HG03521 (cell line): ENCODE data around the gene HLA-B.
"Not testable (repeated sequence)": the region's sequence is repeated elsewhere in the genome, so short reads cannot be mapped to it uniquely, and the experiment has no call there.

Source experiments
- ATAC-seq: cut with Tn5 transposase; IDR thresholded peaks from one replicate; pipeline ENCODE4 v1.9.1; 2021; ENCODE audit warnings: mild to moderate bottlenecking, moderate library complexity; ENCODE audit not compliant: unreplicated experiment

HLA-B gene

DNA sequence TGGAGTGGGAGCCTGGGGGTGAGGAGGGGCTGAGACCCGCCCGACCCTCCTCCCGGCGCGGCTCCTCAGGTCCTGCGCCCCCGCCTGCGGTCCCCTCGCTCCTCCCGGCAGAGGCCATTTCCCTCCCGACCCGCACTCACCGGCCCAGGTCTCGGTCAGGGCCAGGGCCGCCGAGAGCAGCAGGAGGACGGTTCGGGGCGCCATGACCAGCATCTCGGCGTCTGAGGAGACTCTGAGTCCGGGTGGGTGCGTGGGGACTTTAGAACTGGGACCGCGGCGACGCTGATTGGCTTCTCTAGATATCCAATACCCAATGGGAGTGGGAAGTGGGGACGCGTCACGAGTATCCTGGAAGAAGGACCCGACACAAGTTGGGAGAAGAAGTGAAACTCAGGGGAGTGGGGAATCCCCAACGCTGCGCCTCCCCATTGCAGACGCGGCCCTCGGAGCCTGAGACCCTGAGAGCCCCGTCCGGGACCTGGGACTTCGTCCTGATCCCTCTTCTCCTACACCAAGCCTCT is at the start of gene HLA-B:
TSS of gene HLA-B (minus strand) at position 234 of the 521 bp plus-strand sequence. CDS start at position 213, 21 bp downstream.
- ATAC-seq: peak; percentile 75

GRCh38 chr6:31405996-31406395 is 49.0 kb upstream of the HLA-B start:
- ATAC-seq: no peak

- ATAC-seq: not testable (repeated sequence)
Measured at GRCh38 chr6:31404061-31404364, 47.0 kb upstream of the HLA-B start.

- peak; percentile 55 for ATAC-seq
Measured at GRCh38 chr6:31403283-31404060, 46.5 kb upstream of the HLA-B start, which contains the start of gene MICA. TSS of gene MICA (plus strand) at chr6:31403595. CDS start at chr6:31403633, 38 bp downstream.

GRCh38 chr6:31402324-31403282 is 45.6 kb upstream of the HLA-B start:
- peak; percentile 8 for ATAC-seq

DNA sequence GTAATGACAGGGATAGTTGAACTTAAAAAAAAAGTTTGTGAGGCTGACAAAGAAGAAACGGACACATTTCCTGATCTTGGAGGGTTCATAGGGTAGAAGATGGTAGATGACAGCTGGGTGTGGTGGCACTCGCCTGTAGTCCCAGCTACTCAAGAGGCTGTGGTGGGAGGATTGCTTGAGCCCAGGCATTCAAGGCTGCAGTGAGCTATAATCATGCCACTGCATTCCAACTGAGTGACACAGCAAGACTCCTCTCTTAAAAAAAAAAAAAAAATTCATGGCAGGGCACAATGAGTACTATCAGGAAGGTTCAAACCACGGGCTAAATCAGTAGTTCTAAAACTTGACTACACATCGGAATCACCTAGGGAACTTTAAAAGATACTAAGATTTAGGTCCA is 44.4 kb upstream of the HLA-B start:
- ATAC-seq: no peak

DNA sequence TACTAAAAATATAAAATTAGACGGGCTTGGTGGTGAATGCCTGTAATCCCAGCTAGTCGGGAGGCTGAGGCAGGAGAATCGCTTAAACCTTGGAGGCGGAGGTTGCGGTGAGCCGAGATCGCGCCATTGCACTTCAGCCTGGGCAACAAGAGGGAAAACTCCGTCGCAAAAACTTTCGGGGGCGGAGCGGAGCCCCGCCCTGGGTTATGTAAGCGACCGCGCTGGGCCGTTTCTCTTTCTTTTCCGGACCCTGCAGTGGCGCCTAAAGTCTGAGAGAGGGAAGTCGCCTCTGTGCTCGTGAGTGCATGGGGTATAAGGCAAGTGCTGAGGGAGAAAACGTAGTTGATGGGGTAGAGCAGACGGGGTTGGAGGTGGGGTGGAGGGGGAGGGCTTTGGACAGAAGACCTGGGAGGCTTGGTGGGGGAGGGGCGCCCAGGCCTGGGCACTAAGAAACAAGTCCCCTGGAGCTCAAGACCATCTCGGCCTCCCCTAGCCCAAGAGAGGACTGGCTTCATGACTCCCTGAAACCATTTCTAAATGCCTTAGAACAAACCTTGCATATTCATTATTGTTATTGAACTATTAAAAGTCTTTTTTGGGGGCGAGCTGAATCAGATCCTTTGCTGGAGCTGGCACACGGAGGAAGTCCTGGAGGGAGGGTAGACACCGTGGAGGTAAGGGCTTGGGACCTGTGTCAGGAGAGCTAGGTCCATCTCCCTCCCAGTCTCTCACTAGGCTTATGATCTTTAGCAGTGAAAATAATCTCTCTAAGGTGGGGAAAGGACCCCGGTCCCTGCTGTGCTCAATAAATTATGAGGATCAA is 43.7 kb upstream of the HLA-B start:
- ATAC-seq: peak; percentile 39

GRCh38 chr6:31399589-31400466 is 42.8 kb upstream of the HLA-B start:
- ATAC-seq: no peak

DNA sequence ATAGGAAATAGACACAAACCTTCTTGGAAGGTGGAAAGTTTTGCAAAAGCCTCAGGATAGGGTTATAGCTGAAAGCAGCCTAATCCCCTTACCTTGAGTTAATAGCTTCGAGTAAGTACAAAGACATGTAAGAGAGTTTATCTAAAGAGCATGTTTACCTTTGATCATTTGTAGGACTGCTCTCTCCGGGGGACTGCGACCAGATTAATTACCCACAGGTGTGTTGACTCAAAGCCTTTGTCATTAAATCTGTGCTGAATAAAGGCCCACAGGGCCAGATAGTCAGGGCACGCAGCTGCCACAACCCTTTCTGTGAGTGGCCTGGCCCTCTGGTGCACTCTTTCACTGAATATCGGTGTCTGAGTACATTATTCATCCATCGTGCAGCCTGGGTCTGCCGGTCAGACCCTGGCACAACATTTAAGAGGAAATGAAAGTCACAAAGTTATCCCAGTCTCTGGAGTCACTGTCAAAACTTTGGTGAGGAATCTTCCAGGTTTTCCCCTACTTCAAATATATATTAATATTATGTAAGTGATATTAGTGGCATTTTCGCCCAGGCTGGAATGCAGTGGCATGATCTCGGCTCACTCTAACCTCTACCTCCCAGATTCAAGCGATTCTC is 41.0 kb upstream of the HLA-B start:
- no peak for ATAC-seq

- not testable (repeated sequence) for ATAC-seq
Measured at GRCh38 chr6:31397153-31397499, 40.1 kb upstream of the HLA-B start.

- no peak for ATAC-seq
Measured at GRCh38 chr6:31396422-31397152, 39.6 kb upstream of the HLA-B start.

DNA sequence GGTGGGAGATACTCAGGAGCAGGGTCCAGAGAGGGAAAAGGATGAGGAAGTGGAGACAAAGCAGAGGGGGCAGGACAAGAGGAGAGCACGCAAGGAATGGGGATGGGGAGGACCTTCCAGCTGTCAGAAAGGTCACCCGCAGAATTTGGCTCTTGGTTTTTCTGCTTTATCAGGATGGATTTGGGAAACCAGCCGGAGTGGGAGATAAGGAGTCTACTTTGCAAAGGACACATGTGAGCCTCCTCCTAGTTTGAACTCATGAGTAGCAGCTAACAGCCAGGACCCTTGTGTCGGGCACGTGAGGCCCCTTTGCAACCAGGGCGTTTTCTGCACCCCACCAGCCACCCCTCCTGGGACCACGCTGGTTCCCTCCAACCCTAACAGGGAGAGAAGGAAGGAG is 38.9 kb upstream of the HLA-B start:
- no peak for ATAC-seq

DNA sequence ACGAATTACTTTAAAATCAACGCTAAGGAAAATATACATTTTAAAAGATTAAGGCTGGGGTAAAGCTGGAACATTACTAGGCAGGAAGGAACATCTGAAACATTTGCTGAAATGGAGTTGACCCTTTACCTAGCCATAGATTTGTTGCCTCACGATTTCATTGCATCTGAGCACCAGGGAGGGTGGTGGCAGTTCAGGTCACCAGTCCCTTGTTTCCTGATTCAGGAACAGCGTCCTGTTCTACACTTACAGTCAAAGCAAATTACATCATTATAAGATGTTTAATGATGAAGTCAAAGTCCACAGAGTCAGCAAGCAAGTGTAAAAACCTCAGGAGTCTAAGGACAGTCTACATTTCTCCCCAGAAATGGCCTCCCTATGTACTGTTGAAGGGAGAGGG is 37.4 kb upstream of the HLA-B start:
- no peak for ATAC-seq

DNA sequence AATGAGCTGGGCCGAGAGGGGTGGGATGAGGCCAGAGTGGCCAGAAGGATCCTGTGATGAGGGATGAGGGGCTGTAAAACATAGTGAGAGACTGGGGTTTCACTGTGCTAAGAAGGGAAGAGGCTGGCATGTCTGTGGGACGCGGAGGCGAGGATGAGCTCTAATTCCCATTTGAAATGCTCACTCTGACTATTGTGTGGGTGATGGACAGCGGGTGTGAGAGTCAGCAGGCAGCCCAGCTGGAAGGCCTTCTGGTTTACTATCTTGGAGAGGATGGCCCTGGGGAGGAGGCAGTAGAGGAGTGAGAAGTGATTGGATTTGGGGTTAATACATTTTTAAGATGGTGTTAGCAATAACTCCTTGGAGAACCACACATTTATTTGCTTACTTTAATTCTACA is 37.0 kb upstream of the HLA-B start:
- no peak for ATAC-seq

DNA sequence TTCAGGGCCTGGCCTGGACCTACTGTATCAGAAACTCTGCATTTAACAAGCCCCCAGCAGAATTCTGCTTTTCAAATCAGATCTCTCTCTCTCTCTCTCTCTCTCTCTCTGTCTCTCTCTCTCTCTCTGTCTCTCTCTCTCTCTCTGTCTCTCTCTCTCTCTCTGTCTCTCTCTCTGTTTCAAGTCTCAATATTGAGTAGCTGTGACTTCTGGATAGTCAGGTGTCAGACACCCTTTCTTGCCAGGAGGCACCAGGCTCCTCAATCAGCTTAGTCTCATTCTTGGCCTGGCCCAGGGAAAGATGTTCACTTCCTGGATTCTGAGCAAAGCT is 32.8 kb upstream of the HLA-B start:
- ATAC-seq: not testable (repeated sequence)

DNA sequence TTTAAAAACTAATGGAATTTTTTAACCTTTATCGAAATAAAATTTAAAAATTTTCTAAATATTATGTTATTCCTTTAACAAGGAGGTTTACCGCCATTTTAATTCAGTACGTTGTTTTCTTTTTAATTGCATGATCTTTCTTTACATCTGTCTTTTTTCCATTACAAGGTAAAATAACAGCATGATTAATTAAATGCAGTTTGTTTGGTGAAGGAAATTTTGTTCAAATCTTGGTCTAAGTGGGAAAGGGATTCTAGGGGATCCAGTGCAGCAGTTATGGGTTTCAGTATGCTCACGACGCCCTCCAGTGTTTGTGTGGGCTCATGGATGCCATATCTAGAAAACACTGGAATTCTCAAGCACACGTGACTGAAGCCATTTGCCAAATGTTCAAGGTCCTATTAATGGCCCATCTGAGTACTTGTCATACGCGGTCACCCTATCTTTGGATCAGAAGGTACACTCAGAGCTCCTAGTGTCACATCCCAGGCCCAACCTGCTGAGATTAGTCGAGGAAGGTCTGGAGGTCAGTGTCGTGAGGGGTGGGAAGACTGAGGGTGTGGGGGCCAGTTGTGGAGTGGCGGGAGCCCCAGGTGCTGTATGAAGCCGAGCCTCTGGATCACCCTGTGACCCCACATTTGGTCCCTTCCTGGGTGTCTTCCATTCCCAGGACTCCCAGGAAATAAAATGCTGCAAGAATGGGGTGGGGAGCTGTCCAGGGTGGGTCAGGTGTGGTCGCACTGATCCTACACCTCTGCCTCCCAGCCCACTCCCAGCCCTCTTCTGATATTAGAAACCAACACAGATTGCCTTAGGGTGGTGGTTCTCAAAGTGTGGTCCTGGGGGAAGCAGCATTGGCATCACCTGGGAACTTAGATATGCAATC is 32.2 kb upstream of the HLA-B start:
- not testable (repeated sequence) for ATAC-seq

GRCh38 chr6:31386977-31387376 is 30.0 kb upstream of the HLA-B start:
- no peak for ATAC-seq

GRCh38 chr6:31386099-31386498 is 29.1 kb upstream of the HLA-B start:
- ATAC-seq: no peak
